ENCODE data around the gene CDCA7. TPM values are rescaled to one million over a fixed set of nuclear protein-coding genes. Genes with fewer than 3 reads are reported as not detected.

Gene CDCA7
- total RNA-seq, 1 experiment from 2014 or later = 29.3 TPM

DNA sequence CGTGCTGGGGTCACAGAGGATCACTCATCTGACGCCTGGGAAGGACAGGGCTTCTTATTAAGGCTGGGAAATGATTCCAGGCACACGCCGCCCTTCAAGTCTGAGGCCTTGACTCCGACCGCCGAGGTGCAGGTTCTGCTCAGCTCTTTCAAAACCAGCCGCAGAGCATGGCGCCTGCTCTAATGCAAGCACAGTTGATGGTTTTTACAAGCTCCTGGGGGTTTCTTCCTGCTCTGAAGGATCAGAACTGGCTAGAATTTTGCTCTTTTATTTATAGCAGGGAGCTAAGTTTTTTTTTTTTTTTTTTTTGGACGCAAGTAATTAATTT lies 32.0 kb downstream of the CDCA7 start:
- TF ChIP-seq EZH2phosphoT487 (IDR thresholded peaks at IDR 0.05; ENCODE audit: borderline replicate concordance, low read length) (no peak), EZH2 (IDR thresholded peaks at IDR 0.05; ENCODE audit: low read length, unreplicated experiment) (no peak)
- TF ChIP-seq, protein P1, sequence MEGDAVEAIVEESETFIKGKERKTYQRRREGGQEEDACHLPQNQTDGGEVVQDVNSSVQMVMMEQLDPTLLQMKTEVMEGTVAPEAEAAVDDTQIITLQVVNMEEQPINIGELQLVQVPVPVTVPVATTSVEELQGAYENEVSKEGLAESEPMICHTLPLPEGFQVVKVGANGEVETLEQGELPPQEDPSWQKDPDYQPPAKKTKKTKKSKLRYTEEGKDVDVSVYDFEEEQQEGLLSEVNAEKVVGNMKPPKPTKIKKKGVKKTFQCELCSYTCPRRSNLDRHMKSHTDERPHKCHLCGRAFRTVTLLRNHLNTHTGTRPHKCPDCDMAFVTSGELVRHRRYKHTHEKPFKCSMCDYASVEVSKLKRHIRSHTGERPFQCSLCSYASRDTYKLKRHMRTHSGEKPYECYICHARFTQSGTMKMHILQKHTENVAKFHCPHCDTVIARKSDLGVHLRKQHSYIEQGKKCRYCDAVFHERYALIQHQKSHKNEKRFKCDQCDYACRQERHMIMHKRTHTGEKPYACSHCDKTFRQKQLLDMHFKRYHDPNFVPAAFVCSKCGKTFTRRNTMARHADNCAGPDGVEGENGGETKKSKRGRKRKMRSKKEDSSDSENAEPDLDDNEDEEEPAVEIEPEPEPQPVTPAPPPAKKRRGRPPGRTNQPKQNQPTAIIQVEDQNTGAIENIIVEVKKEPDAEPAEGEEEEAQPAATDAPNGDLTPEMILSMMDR (conservative IDR thresholded peaks at IDR 0.05; ENCODE audit: low read depth, low read length) = no peak
- no peak overlapping the region for H3K9ac ChIP-seq (ENCODE audit: low read length)
- H4K20me1 ChIP-seq (ENCODE audit: low read length) = no peaks in the 10 kb centered on the region
- H3K27ac ChIP-seq (ENCODE audit: low read length) = no peak overlapping the region
- intact Hi-C loops (cut with micrococcal nuclease) = no loop called here
- no peaks in the 10 kb centered on the region for H3K27me3 ChIP-seq (ENCODE audit: low read length)
- H3K36me3 ChIP-seq (ENCODE audit: low read depth, low read length) = no peaks in the 10 kb centered on the region
- no TSS peak for BruUV-seq (replicated peaks)
- ChIA-PET CTCF (no interaction called here), POLR2A (ENCODE audit: unreplicated experiment) (no interaction called here)
- no peaks in the 10 kb centered on the region for H3F3A ChIP-seq (ENCODE audit: low read length, unreplicated experiment)
- H3K4me2 ChIP-seq (ENCODE audit: low read length) = no peak overlapping the region
- ATAC-seq (no peak), DNase-seq (no peak)
- no peak overlapping the region for H3K4me3 ChIP-seq (ENCODE audit: low read length)
- no peaks in the 10 kb centered on the region for H3K79me2 ChIP-seq (ENCODE audit: low read length)
- H3K4me1 ChIP-seq (ENCODE audit: insufficient read depth, low read length) = peaks cover 3% of the 10 kb centered on the region; the same call in 1 of the 2 replicates
- H2AFZ ChIP-seq (ENCODE audit: low read length) = no peak overlapping the region
- no peaks in the 10 kb centered on the region for H3K9me3 ChIP-seq (ENCODE audit: low read length)
- H3K9me2 ChIP-seq (replicated peaks; ENCODE audit: low read length) = no peaks in the 10 kb centered on the region

DNA sequence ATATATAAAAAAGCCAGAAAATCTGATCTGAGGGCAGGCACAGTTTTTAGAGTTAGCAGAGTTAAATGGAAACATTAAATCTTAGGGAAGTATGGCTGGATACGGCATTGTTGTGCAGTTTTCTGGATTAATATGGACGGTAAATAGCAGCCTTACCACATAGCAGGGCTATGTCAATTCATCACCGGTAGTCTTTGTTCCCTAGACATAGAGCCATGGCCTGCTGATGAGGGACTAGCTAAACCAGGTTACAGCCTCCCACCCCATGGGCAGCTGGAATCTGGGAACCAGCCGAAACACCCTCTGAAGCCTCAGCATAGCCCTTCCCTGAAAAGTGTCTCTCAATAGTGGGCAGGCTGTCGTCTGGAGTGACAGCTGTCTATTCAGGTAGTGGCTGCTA lies 32.4 kb downstream of the CDCA7 start:
- intact Hi-C loops (cut with micrococcal nuclease) = no loop called here
- POLR2A ChIA-PET (ENCODE audit: unreplicated experiment) = no interaction called here

DNA sequence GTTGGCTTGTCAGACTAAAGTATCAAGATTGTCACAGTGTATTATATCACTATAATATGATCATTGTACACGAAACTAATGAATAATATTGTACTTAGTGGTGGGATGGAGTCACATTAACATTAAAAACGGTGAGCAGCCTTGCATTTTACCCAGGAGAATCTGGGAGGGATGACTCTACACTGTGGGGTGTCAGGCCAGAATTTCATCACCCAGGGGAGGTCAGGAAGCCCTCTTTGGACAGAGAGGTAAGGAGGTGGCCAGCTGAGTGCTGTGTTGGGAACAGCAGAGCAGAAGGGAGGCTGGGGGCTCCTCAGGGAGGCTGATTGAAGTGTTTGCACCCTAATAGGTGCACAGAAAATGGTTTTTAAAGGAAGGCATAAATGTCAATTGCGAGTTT lies 33.0 kb downstream of the CDCA7 start:
- no peak overlapping the region for H3K9ac ChIP-seq (ENCODE audit: low read length)
- intact Hi-C loops (cut with micrococcal nuclease) = no loop called here
- TF ChIP-seq, protein P1 (conservative IDR thresholded peaks at IDR 0.05; ENCODE audit: low read depth, low read length) = no peak
- TF ChIP-seq EZH2phosphoT487 (IDR thresholded peaks at IDR 0.05; ENCODE audit: borderline replicate concordance, low read length) (no peak), EZH2 (IDR thresholded peaks at IDR 0.05; ENCODE audit: low read length, unreplicated experiment) (no peak)
- no peaks in the 10 kb centered on the region for H3K79me2 ChIP-seq (ENCODE audit: low read length)
- H3F3A ChIP-seq (ENCODE audit: low read length, unreplicated experiment) = no peaks in the 10 kb centered on the region
- no peaks in the 10 kb centered on the region for H3K36me3 ChIP-seq (ENCODE audit: low read depth, low read length)
- no peak overlapping the region for H3K4me2 ChIP-seq (ENCODE audit: low read length)
- DNase-seq (no peak), ATAC-seq (no peak)
- no peak overlapping the region for H3K4me3 ChIP-seq (ENCODE audit: low read length)
- peaks cover 3% of the 10 kb centered on the region; the same call in 1 of the 2 replicates for H3K4me1 ChIP-seq (ENCODE audit: insufficient read depth, low read length)
- ChIA-PET POLR2A (ENCODE audit: unreplicated experiment) (no interaction called here), CTCF (no interaction called here)
- no peaks in the 10 kb centered on the region for H3K27me3 ChIP-seq (ENCODE audit: low read length)
- no peaks in the 10 kb centered on the region for H3K9me3 ChIP-seq (ENCODE audit: low read length)
- no peak overlapping the region for H3K27ac ChIP-seq (ENCODE audit: low read length)
- no peaks in the 10 kb centered on the region for H3K9me2 ChIP-seq (replicated peaks; ENCODE audit: low read length)
- BruUV-seq (replicated peaks) = no TSS peak
- H2AFZ ChIP-seq (ENCODE audit: low read length) = no peak overlapping the region
- H4K20me1 ChIP-seq (ENCODE audit: low read length) = no peaks in the 10 kb centered on the region

More for the DNA sequence above, 32.4 kb downstream of the CDCA7 start:
- Histone ChIP-seq H2AFZ (ENCODE audit: low read length) (no peak overlapping the region), H3K9ac (ENCODE audit: low read length) (no peak overlapping the region), H3K79me2 (ENCODE audit: low read length) (no peaks in the 10 kb centered on the region), H3K9me2 (replicated peaks; ENCODE audit: low read length) (no peaks in the 10 kb centered on the region), H3K4me2 (ENCODE audit: low read length) (no peak overlapping the region), H3K9me3 (ENCODE audit: low read length) (no peaks in the 10 kb centered on the region), H3K36me3 (ENCODE audit: low read depth, low read length) (no peaks in the 10 kb centered on the region), H3K27me3 (ENCODE audit: low read length) (no peaks in the 10 kb centered on the region), H3K4me1 (ENCODE audit: insufficient read depth, low read length) (peaks cover 3% of the 10 kb centered on the region; the same call in 1 of the 2 replicates), H3K27ac (ENCODE audit: low read length) (no peak overlapping the region), H4K20me1 (ENCODE audit: low read length) (no peaks in the 10 kb centered on the region), H3K4me3 (ENCODE audit: low read length) (no peak overlapping the region), H3F3A (ENCODE audit: low read length, unreplicated experiment) (no peaks in the 10 kb centered on the region)
- BruUV-seq (replicated peaks) = no TSS peak
- CTCF ChIA-PET = no interaction called here
- no peak for ATAC-seq
- no peak for TF ChIP-seq EZH2 (IDR thresholded peaks at IDR 0.05; ENCODE audit: low read length, unreplicated experiment)
- no peak for TF ChIP-seq EZH2phosphoT487 (IDR thresholded peaks at IDR 0.05; ENCODE audit: borderline replicate concordance, low read length)
- no peak for DNase-seq

Data from PC-3 (cell line).